GM18519 (cell line): ENCODE data around the gene IKZF5.
A peak's percentile ranks its signal among the peaks of the same experiment; 100 is the strongest.

Experiments
- ATAC-seq: cut with Tn5 transposase; IDR thresholded peaks from one replicate; pipeline ENCODE4 v1.9.1; 2021; ENCODE audit warnings: mild to moderate bottlenecking, moderate library complexity; ENCODE audit not compliant: unreplicated experiment, low FRiP score

Gene IKZF5

GRCh38 chr10:122986335-122986734 is 22.3 kb downstream of the IKZF5 start:
- ATAC-seq = no peak

GRCh38 chr10:122984708-122985107 is 23.9 kb downstream of the IKZF5 start:
- ATAC-seq = no peak

- ATAC-seq = no peak
Measured at GRCh38 chr10:122983898-122984297, 24.7 kb downstream of the IKZF5 start.

- no peak for ATAC-seq
Measured at GRCh38 chr10:122981066-122981464, 27.5 kb downstream of the IKZF5 start.

- peak; percentile 86 for ATAC-seq
Measured at GRCh38 chr10:122980209-122981065, 28.2 kb downstream of the IKZF5 start, which contains the start of gene PSTK. PSTK (plus strand) TSS chr10:122980401; CDS start chr10:122980480, 79 bp downstream.

- ATAC-seq = no peak
Measured at GRCh38 chr10:122974543-122975064, 34.0 kb downstream of the IKZF5 start.

- no peak for ATAC-seq
Measured at GRCh38 chr10:122974023-122974422, 34.6 kb downstream of the IKZF5 start.

GRCh38 chr10:122968698-122969097 is 39.9 kb downstream of the IKZF5 start:
- no peak for ATAC-seq

GRCh38 chr10:122966879-122967278 is 41.7 kb downstream of the IKZF5 start:
- ATAC-seq = no peak

GRCh38 chr10:122962405-122962804 is 46.2 kb downstream of the IKZF5 start:
- no peak for ATAC-seq

GRCh38 chr10:122957474-122957873 is 51.1 kb downstream of the IKZF5 start:
- no peak for ATAC-seq

GRCh38 chr10:122955892-122956291 is 52.7 kb downstream of the IKZF5 start:
- no peak for ATAC-seq

- ATAC-seq = no peak
Measured at GRCh38 chr10:122954731-122955050, 53.9 kb downstream of the IKZF5 start.

GRCh38 chr10:122953902-122954730 is 54.5 kb downstream of the IKZF5 start, which contains the start of gene C10orf88:
C10orf88 (minus strand) TSS chr10:122954227; CDS start chr10:122954178, 49 bp downstream.
- peak; percentile 92 for ATAC-seq

GRCh38 chr10:122949296-122949695 is 59.3 kb downstream of the IKZF5 start:
- no peak for ATAC-seq
